Esophagus muscularis mucosa (tissue), 4 donors: ENCODE results near the gene DACH1. TPM values are rescaled to one million over a fixed set of nuclear protein-coding genes. Genes with fewer than 3 reads are reported as not detected.

Experiments
- DNase-seq: peaks from one replicate; pipeline ENCODE4 v3.0.0-alpha.2; 2017; ENCODE audit errors: extremely low spot score
- H3K27ac ChIP-seq, 4 donors: fragments of 200-600 bp; sonication (generic); replicated peaks in 1 of 4; 1 replicate in 3 of 4; 2 replicates in 1 of 4; pipeline ENCODE4 v1.5.1; 2016 to 2019; ENCODE audit warnings: mild to moderate bottlenecking in 1 of 4
- H3K27me3 ChIP-seq, 4 donors: fragments of 200-600 bp; sonication (generic); one replicate each; pipeline versions ENCODE4 v1.5.1 to v1.6.0; 2016 to 2019
- H3K36me3 ChIP-seq, 4 donors: fragments of 200-600 bp; sonication (generic); one replicate each; pipeline ENCODE4 v1.5.1; 2016 to 2019
- H3K4me1 ChIP-seq, 4 donors: fragments of 200-600 bp; sonication (generic); one replicate each; pipeline ENCODE4 v1.5.1; 2016 to 2019
- H3K4me3 ChIP-seq, 4 donors: fragments of 200-600 bp; sonication (generic); 1 replicate in 2 of 4; 2 replicates in 2 of 4; pipeline ENCODE4 v1.5.1; 2016 to 2019; ENCODE audit warnings: mild to moderate bottlenecking in 4 of 4, moderate library complexity in 1 of 4
- H3K9me3 ChIP-seq, 4 donors: fragments of 200-600 bp; sonication (generic); 1 replicate in 3 of 4; 2 replicates in 1 of 4; pipeline ENCODE4 v1.5.1; 2016 to 2019
- EP300 ChIP-seq: sonication (generic); formaldehyde crosslinking; IDR thresholded peaks from one replicate; pipeline ENCODE4 v1.6.1; 2017; ENCODE audit warnings: antibody characterized with exemption
- POLR2A ChIP-seq: fragments of 450-650 bp; IDR thresholded peaks from one replicate; pipeline ENCODE4 v1.6.1; 2017; ENCODE audit warnings: antibody characterized with exemption, moderate library complexity, mild to moderate bottlenecking, low read depth
- POLR2AphosphoS5 ChIP-seq, 2 donors: sonication (generic); formaldehyde crosslinking; IDR thresholded peaks; one replicate each; pipeline ENCODE4 v1.6.1; 2017; ENCODE audit warnings: antibody characterized with exemption in 2 of 2
- WGBS: methylation state at CpG from one replicate; pipeline ENCODE4 v1.1.5; 2018; 5-methylcytosine and 5-hydroxymethylcytosine counted together
- intact Hi-C: fragments of 100-400 bp; cut with DNase I; formaldehyde crosslinking; loops from one replicate; pipeline ENCODE4 v1.15.1; 2023
- total RNA-seq, 4 donors: library from RNA; depleted of rRNA; stranded (reverse); fragments of >200 nt; gene quantifications; one replicate each; pipeline versions ENCODE4 v1.1.0 to v1.2.1, GENCODE V29; 2016
- TF ChIP-seq, protein P1 (sequence below), 3 experiments: fragments of 200-600 bp in 2 of 3; fragments of 450-650 bp in 1 of 3; sonication (generic) in 2 of 3; IDR thresholded peaks; one replicate each; pipeline ENCODE4 v1.5.1; 2017 to 2019; ENCODE audit warnings: antibody characterized with exemption in 3 of 3, mild to moderate bottlenecking in 2 of 3, moderate library complexity in 1 of 3

Gene DACH1
- total RNA-seq, 4 donors from 2014 or later, result 1.2 to 2.0 (median 1.5) TPM

DNA sequence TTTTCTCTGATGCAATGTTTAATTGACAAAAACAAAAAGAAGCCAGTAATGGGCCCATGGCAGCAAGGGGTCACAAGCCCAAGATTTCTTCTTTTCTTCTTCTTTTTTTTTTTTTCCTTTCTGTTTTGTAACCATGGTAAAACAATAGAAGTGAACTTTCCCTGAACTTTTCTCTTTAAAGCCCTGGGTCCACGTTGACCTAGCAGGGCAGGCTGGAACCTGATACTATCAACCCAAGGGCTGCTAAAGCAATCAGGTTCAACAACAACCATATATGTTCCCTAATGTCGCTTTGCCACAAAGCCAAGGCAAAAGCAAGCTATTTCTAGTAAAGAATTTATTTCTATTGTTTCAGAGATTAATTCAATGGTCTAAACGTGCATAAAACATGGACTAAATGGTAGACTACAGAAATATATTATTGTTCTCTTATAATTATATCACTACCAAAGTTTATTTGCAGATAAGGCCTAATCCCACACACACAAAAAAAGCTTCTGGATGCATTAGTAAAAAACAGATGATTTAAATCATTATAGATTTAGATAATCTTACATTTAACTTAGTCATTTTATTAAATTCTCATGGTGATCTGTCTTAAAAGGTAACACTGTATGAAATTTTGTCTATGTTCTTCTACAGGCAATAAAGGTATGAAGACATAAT is 153.9 kb downstream of the DACH1 start:
- Histone ChIP-seq H3K4me3 (no peak overlapping the region), H3K27me3 (no peaks in the 10 kb centered on the region), H3K4me1 (peaks cover 0 to 12% (median 0%) of the 10 kb centered on the region in 4 donors), H3K36me3 (no peaks in the 10 kb centered on the region), H3K9me3 (no peaks in the 10 kb centered on the region), H3K27ac (no peak overlapping the region)
- WGBS, result 39% methylated on average over 3 of the region's 3 CpGs
- no peak for DNase-seq
- intact Hi-C loops, result no loop called here
- TF ChIP-seq, protein P1, sequence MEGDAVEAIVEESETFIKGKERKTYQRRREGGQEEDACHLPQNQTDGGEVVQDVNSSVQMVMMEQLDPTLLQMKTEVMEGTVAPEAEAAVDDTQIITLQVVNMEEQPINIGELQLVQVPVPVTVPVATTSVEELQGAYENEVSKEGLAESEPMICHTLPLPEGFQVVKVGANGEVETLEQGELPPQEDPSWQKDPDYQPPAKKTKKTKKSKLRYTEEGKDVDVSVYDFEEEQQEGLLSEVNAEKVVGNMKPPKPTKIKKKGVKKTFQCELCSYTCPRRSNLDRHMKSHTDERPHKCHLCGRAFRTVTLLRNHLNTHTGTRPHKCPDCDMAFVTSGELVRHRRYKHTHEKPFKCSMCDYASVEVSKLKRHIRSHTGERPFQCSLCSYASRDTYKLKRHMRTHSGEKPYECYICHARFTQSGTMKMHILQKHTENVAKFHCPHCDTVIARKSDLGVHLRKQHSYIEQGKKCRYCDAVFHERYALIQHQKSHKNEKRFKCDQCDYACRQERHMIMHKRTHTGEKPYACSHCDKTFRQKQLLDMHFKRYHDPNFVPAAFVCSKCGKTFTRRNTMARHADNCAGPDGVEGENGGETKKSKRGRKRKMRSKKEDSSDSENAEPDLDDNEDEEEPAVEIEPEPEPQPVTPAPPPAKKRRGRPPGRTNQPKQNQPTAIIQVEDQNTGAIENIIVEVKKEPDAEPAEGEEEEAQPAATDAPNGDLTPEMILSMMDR (IDR thresholded peaks at IDR 0.05), result no peak
- TF ChIP-seq EP300 (no peak), POLR2A (no peak), POLR2AphosphoS5 (IDR thresholded peaks at IDR 0.05) (no peak)

DNA sequence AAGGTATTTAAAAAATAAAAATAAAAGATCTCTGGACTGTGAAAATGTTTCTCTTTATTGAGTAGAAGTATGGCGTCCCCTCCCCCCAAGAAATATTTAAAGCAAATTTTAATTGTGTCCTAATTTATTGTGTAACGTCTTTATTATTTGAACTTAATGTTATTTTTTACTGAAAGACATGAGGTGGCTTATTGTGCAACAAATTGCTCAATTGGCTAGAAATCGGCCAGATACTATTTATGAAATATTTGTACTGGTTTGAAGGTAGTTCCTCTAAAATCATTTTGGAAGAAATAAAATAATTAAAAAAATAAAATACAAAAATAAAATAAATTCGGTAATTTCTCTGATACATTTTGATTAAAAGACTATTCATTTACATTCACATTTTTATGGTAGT is 162.3 kb downstream of the DACH1 start:
- intact Hi-C loops, result no loop called here
- Histone ChIP-seq H3K27me3 (no peaks in the 10 kb centered on the region), H3K4me1 (no peaks in the 10 kb centered on the region), H3K36me3 (no peaks in the 10 kb centered on the region), H3K4me3 (no peak overlapping the region), H3K9me3 (no peaks in the 10 kb centered on the region), H3K27ac (no peak overlapping the region)
- TF ChIP-seq, protein P1 (IDR thresholded peaks at IDR 0.05), result no peak
- no peak for TF ChIP-seq EP300
- no peak for TF ChIP-seq POLR2AphosphoS5 (IDR thresholded peaks at IDR 0.05)
- TF ChIP-seq POLR2A, result no peak
- 81% methylated on average over 4 of the region's 4 CpGs for WGBS
- DNase-seq, result no peak

DNA sequence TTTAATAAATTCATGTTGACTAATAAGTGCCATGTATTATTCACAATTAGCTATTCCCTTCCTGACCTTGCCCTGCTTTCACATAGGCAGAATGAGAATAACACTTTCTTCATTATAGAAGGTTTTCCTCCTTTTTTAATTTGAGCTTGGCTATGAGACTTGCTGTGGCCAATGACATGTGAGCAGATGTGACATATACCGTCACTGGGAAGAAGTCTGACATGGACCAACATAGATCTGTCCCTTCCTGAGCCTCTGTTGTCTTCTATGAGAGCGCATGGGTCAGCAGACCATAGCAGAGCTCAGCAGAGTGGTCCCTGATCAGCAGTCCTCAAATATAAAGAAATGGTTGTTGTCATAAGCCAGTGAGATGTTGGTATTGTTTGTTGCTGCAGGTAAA is 163.9 kb downstream of the DACH1 start:
- Histone ChIP-seq H3K36me3 (no peaks in the 10 kb centered on the region), H3K9me3 (no peaks in the 10 kb centered on the region)
- 96% methylated on average over 2 of the region's 2 CpGs for WGBS

DNA sequence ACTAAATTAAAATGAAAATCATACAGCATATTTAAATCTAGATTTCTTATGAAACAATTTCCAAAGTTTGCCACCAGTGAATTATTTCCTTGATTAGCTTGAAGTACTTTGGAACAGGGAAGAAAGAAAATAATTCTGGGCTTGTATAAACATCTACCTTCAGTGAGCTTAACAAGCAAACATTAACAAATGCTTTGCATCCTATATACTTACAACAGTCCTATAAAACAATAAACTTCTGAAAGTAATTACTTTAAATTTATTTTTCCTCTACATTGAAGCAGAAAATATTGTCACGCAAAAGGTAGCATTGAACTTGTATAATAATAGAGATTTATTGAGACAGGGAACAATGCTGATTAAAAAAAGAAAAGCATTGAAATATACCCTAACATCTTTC is 164.8 kb downstream of the DACH1 start:
- Histone ChIP-seq H3K4me3 (no peak overlapping the region), H3K36me3 (no peaks in the 10 kb centered on the region), H3K9me3 (no peaks in the 10 kb centered on the region), H3K27me3 (no peaks in the 10 kb centered on the region), H3K4me1 (no peaks in the 10 kb centered on the region), H3K27ac (no peak overlapping the region)
- no peak for DNase-seq
- whole genome bisulfite sequencing, result 100% methylated on average over 1 of the region's 1 CpG
- intact Hi-C loops, result no loop called here
- TF ChIP-seq POLR2AphosphoS5 (IDR thresholded peaks at IDR 0.05) (no peak), POLR2A (no peak), EP300 (no peak)
- TF ChIP-seq, protein P1 (IDR thresholded peaks at IDR 0.05), result no peak

More for the DNA sequence above, 163.9 kb downstream of the DACH1 start:
- Histone ChIP-seq H3K27ac (no peak overlapping the region), H3K27me3 (no peaks in the 10 kb centered on the region), H3K4me3 (no peak overlapping the region), H3K4me1 (no peaks in the 10 kb centered on the region)
- no peak for DNase-seq
- no peak for TF ChIP-seq EP300
- no peak for TF ChIP-seq POLR2AphosphoS5 (IDR thresholded peaks at IDR 0.05)
- no peak for TF ChIP-seq POLR2A
- TF ChIP-seq, protein P1 (IDR thresholded peaks at IDR 0.05), result no peak
- intact Hi-C loops, result no loop called here

DNA sequence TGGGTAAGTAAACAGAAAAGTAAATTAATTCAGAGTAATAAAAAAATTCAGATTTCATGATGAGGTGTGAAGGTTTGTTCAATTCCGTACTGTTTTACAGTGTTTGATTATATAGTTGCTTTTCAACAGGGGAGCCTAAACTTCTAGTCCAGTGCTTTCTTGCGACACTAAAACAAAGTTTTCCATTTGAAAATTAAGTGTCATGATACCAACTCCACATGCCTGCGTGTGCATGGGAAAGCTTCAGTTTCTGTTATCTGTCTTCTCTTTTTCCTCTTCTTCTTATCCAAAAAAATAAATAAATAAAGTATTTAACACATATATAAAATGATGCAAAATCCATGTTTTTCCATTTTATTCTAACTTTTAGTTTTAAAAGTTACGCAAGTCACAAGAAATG is 165.3 kb downstream of the DACH1 start:
- no peak for DNase-seq
- Histone ChIP-seq H3K9me3 (no peaks in the 10 kb centered on the region), H3K27me3 (no peaks in the 10 kb centered on the region), H3K4me1 (no peaks in the 10 kb centered on the region), H3K4me3 (no peak overlapping the region), H3K36me3 (no peaks in the 10 kb centered on the region), H3K27ac (no peak overlapping the region)
- intact Hi-C loops, result no loop called here
- TF ChIP-seq POLR2A (no peak), POLR2AphosphoS5 (IDR thresholded peaks at IDR 0.05) (no peak), EP300 (no peak)
- TF ChIP-seq, protein P1 (IDR thresholded peaks at IDR 0.05), result no peak
- 73% methylated on average over 4 of the region's 4 CpGs for WGBS
